ENCODE data around the gene DDX28. TPM values are rescaled to one million over a fixed set of nuclear protein-coding genes. Genes with fewer than 3 reads are reported as not detected.

The DDX28 gene
- total and polyA plus RNA-seq, 10 of the 15 experiments (the other 5 are each of a cell fraction or from before 2014, with no cell fraction given): 3.6 to 40.4 (median 20.0) TPM

GRCh38 chr16:68040506-68041288 lies 17.7 kb upstream of the DDX28 start (continued):
- TF ChIP-seq IRF4 (IDR thresholded peaks at IDR 0.05; ENCODE audit: low read depth, low read length): 0 out of 2 replicates have a peak, but pooled peaks have one; percentile 13
- no peak for TF ChIP-seq NFYB (IDR thresholded peaks at IDR 0.05; ENCODE audit: insufficient read depth, low read depth, low read length)
- TF ChIP-seq STAT1 (conservative IDR thresholded peaks at IDR 0.05): peak; percentile 65; the same call in 1 of the 2 replicates
- TF ChIP-seq PKNOX1 (IDR thresholded peaks at IDR 0.05): 0 out of 2 replicates have a peak, but pooled peaks have one; percentile 19
- 0 out of 2 replicates have a peak, but pooled peaks have one; percentile 39 for TF ChIP-seq ZNF207 (IDR thresholded peaks at IDR 0.05; ENCODE audit: borderline replicate concordance)
- no peak for TF ChIP-seq CUX1 (IDR thresholded peaks at IDR 0.05; ENCODE audit: insufficient replicate concordance, low read depth, low read length)
- 0 out of 4 replicates have a peak, but pooled peaks of 1 of the 2 experiments have one; percentile 15 for TF ChIP-seq IKZF2 (IDR thresholded peaks at IDR 0.05)
- TF ChIP-seq CTCF (IDR thresholded peaks at IDR 0.05 in 2 of 3, conservative IDR thresholded peaks at IDR 0.05 in 1 of 3; ENCODE audit: control insufficient read depth in 2 of 3, extremely low read depth in 1 of 3, insufficient read depth in 1 of 3, low read depth in 3 of 3, low read length in 3 of 3): peak; percentile 87 to 96 (median 93)
- TF ChIP-seq RBBP5 (conservative IDR thresholded peaks at IDR 0.05): no peak
- TF ChIP-seq YY1 (IDR thresholded peaks at IDR 0.05; ENCODE audit: low read depth, low read length): peak; percentile 73
- no peak for TF ChIP-seq ETV6 (conservative IDR thresholded peaks at IDR 0.05 in 1 of 2, IDR thresholded peaks at IDR 0.05 in 1 of 2; ENCODE audit: borderline replicate concordance in 1 of 2, low read depth in 1 of 2)
- TF ChIP-seq SREBF2 (IDR thresholded peaks at IDR 0.05; ENCODE audit: low read length): no peak
- TF ChIP-seq RELB (IDR thresholded peaks at IDR 0.05; ENCODE audit: low read depth): no peak
- TF ChIP-seq STAT3 (IDR thresholded peaks at IDR 0.05; ENCODE audit: low read depth, low read length): no peak
- TF ChIP-seq RUNX3 (IDR thresholded peaks at IDR 0.05; ENCODE audit: low read length): peak; percentile 36
- TF ChIP-seq ASH2L (IDR thresholded peaks at IDR 0.05; ENCODE audit: borderline replicate concordance, low read depth): no peak

Measured in GM12878 (cell line).